PC-9 (cell line): ENCODE results near the gene RBM28.

Experiments used
- EZH2 ChIP-seq: fragments of 200-600 bp; sonication (generic); IDR thresholded peaks from 2 replicates; pipeline ENCODE4 v1.8.0; 2017; ENCODE audit warnings: antibody characterized with exemption, low read depth
- TF ChIP-seq, protein P1 (sequence below): fragments of 200-600 bp; sonication (generic); conservative IDR thresholded peaks from 2 replicates; pipeline ENCODE4 v1.6.1; 2017; ENCODE audit warnings: mixed run types, antibody characterized with exemption, mild to moderate bottlenecking, moderate library complexity

DNA sequence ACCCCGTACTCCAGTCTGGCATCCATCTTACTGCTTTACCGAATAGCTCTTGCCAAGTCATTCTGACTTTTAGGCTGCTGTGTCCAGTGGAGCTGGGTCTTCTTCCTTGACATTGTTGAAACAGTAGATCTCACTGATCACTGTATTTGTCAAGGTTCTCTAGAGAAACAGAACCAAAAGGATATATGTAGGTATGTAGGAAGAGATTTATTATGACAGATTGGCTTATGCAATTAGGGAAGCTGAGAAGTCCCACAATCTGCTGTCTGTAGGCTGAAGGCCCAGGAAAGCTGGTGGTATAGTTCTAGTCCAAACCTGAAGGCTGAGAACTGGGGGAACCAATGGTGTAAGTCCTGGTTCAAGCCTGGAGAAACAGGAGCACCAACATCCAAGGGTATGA, 29.9 kb upstream of the RBM28 start:
- TF ChIP-seq EZH2, result no peak
- TF ChIP-seq, protein P1, sequence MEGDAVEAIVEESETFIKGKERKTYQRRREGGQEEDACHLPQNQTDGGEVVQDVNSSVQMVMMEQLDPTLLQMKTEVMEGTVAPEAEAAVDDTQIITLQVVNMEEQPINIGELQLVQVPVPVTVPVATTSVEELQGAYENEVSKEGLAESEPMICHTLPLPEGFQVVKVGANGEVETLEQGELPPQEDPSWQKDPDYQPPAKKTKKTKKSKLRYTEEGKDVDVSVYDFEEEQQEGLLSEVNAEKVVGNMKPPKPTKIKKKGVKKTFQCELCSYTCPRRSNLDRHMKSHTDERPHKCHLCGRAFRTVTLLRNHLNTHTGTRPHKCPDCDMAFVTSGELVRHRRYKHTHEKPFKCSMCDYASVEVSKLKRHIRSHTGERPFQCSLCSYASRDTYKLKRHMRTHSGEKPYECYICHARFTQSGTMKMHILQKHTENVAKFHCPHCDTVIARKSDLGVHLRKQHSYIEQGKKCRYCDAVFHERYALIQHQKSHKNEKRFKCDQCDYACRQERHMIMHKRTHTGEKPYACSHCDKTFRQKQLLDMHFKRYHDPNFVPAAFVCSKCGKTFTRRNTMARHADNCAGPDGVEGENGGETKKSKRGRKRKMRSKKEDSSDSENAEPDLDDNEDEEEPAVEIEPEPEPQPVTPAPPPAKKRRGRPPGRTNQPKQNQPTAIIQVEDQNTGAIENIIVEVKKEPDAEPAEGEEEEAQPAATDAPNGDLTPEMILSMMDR, result no peak
